GM19372 (cell line): Measurements from ENCODE around the gene SQOR.

Experiments
- ATAC-seq: cut with Tn5 transposase; IDR thresholded peaks from one replicate; pipeline ENCODE4 v1.9.1; 2021; ENCODE audit warnings: mild to moderate bottlenecking, low read depth, moderate library complexity; ENCODE audit not compliant: unreplicated experiment

The SQOR gene

DNA sequence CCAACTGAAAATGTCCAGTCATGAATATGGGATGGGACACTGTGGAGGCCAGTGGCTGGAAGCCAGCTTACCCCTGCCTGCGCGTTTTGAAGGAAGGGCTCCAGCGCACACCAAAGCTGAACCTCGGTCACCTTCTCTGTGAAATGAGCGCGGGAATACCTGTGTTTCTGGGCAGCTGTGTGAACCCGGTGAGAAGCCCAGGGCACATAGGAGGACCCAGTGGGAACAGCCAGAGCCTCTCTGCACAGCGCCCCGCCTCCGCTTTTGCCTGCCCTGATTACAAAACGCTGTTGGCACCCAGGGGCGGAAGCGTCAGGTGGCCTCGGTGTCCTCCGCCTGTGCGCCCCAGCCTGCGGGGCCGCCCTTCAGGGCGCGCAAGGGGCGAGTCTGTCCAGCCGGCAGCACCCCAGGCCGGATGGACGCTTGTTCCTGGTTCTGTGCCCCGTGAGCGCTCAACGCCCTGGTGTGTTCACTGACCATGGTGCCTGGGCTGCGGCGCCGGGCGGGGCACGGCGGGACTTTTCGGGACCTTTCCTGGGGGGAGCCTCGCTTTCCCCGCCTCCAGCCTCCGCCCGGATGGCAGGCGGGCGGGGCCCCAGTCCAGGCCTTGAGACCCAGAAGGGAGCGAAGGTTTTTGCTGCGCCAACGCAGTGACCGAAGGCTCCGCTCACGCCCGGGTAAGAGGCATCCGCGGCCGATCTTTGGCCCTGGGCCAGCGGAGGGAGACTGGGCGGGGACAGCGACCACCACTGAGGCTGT, at the start of gene SQOR:
Gene SQOR (plus strand): TSS at position 598 of the 759 bp plus-strand sequence. CDS start 23,895 bp downstream, outside the sequence.
- ATAC-seq, result peak; percentile 63

DNA sequence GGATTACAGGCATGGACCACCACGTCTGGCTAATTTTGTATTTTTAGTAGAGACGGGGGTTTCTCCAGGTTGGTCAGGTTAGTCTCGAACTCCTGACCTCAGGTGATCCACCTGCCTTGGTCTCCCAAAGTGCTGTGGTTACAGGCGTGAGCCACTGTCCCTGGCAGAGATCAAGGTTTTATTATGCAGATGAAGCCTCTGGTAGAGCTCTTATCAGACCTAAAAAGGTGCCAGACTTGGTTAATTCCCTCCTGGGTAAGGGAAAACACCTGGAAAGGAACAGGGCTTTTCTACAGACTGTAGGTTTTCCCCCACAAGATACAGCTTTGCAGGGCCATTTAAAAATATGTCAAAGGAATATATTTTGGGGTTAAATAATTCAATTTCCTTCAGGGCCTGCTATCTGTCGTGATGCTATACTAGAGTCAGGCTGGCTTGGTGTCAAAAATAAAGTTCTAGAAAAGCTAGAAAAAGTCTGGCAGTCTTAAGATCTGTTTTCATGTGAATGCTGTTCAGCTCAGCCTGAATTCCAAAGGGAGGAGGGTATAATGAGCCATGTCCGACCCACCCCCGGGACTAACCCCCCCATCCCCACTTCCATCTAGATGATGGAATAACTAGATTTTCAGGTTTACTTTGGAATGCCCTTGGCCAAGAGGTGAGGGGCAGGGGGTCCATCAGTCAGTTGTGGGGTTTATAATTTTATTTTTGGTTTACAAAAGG, 49.6 kb upstream of the SQOR start:
- ATAC-seq, result no peak

DNA sequence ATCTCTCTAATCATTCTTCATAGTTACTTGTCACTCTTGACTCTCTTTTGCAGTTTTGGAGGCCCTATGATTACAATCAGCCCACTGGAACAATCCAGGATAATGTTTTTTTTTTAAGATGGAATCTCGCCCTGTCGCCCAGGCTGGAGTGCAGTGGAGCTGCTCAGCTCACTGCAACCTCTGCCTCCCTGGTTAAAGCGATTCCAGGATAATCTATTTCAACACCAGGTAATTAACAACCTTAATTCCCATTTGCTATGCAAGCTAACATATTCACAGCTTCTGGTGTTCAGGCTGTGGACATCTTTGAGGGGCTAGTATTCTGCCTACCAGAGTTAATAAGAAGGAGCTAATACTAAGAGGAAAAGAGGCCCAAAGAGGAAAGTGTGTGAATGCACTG, 48.7 kb upstream of the SQOR start:
- ATAC-seq, result no peak

DNA sequence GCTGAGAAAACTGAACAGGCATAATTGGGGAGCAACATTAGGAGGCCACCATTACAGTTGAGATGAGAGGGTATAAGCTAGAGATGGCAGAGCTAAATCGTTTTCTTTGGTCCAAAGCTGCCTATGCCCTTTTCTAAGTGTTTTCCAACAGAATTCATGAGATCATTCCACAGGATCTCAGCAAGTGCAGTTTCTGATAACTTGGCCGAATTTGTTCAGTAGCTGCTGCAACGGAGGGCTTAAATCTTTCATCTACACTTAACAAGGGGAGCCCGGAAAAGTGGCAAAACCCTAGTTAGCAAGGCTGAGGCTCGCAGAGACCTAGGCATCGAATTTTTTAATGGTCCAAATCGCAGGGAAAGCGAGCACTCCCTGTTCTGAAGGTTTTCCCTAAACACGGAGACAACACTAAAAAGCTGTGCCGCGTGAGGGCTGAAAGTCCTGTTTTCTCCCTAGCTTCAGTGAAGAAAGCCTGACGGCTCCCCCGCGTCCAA, 48.2 kb upstream of the SQOR start:
- ATAC-seq, result peak; percentile 2

DNA sequence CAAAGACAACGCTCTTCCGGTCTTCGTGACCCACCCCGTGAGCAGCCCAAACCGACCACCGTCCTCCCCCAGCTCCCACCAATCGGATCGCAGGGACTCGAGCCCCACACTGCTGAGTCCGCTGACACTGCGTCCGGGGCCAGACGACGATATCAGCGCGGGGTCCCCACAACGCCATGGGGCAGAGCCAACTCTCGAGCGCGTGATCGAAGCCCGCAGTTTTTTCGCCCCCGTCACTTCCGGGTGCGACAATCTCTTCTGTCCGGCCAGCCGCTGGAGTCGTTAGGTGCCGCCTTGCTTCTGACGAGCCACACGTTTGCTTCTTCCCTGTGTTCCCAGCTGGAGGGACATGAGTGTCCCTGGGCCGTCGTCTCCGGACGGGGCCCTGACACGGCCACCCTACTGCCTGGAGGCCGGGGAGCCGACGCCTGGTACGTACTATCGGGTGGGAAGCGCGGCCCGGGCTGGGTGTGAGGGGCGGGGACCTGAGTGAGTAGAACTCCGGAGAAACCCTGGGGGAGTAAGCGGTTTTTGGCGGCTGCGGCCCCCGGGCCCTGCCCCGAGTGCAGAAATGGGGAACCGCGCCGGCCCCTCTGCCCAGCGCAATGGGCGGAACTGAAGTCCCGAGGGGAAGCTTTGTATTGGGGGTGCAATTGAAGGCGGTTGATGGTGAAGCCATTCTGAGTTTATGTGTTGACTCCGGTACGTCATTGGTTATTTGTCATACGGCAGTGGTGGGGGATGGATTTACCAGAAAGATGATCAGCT, 47.5 kb upstream of the SQOR start, which contains the start of gene BLOC1S6:
Gene BLOC1S6 (plus strand): TSS at position 285 of the 768 bp plus-strand sequence. CDS start 65 bp downstream, at position 350.
- ATAC-seq, result peak; percentile 76

DNA sequence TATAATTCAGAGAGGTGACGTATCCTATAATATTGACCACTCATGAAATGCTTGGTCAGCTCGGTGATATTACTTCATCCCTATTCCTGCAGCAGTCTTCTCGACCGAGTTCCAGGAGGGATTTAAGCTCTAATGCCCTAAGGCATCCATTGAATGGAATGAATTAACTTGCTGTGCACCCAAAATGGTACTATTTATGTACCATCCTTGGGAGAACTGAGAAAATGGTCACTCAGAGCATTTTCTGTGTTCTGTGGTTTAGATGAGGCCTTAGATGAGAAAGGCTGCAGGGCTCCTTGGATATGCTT, 47.0 kb upstream of the SQOR start:
- no peak for ATAC-seq

DNA sequence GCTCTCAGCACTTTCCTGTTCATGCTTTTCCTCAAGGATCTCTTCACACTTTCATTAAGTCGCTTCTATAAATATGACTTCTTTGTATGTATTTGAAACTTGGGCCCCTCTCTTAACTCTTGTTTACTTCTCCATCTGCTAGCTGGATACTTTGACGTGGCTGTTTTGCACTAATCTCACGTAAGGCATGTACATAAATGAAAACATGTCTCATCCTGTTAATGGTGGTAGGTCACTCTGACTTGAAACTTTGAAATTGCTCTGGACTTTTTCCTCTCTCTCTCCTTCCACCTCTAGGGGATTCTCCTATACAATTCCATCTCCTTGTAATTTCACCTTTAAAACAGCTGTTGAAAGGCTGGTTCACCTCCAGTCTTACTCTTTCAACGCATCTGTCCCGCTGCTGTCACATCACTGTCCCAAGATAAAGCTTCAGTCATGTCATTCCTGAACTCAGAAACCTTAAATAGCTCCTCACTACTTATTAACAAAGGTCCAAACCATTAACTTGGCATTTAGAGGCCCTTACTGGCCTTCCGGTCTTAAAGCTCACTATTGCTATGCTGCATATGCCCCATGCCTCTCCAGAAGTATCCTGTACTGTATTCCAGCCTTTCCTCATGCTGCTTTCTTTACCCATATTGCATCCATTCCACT, 46.5 kb upstream of the SQOR start:
- no peak for ATAC-seq

DNA sequence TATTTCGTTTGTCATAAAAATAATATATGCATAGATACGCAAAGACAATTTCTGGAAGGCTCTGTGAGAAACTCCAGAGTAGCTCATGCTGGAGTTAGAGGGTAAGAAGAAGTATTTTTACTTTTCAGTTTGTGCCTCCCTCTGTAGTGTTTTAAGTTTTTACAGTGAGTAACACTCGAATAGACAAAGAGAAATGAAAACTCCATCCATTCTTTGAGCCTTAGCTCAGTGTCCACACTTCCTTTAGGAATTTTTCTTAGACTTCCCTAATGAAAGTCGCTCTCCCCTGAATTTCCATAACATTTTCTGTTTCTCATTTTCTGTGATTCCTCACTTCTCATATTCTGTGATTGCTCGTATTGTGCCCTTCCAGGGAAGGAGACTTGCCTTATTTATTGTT, 45.6 kb upstream of the SQOR start:
- no peak for ATAC-seq

DNA sequence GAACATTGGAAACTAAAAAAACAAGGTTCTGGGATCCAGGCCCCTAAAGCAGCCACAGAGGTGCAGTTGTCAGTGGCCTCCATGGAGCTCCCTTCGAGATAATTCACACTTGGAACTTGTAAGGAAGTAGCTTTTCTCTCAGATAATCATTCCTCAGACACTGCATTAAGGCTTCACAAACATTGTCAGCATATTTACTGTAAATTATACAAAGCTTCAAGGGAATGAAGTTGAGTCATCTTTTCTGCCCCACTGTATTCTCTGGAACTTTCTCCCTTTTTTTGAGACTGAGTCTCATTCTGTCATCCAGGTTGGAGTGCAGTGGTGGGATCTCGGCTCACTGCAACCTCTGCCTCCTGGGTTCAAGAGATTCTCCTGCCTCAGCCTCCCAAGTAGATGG, 40.5 kb upstream of the SQOR start:
- ATAC-seq, result no peak

DNA sequence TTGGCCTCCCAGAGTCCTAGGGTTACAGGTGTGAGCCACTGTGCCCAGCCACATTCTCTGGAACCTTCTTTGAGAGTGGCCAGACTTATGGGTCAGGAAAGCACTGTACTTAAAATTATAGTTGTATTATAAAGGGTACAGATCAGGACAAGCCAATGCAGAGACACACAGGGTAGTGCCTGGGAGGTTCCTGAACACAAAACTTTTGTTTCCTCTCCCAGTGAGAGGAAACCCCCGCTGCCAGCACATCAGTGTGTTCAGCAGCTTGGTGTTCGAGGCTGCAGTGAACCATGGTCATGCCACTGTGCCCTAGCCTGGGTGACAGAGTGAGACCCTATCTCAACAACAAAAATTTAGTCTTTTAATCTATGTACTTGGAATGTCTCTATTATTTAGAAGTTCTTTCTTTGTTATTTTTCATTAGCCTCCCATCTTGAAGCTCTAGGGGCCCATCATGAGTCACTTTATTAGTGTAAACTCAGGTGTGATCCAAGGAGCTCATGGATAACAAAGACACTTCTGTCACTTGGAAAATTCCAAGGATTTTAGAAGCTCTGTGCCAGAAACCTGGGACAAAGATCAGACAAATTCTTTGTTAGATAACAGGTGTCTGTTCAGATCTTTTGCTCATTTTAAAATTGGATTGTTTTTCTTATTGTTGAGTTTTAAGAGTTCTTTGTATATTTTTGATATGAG, 39.8 kb upstream of the SQOR start:
- no peak for ATAC-seq

DNA sequence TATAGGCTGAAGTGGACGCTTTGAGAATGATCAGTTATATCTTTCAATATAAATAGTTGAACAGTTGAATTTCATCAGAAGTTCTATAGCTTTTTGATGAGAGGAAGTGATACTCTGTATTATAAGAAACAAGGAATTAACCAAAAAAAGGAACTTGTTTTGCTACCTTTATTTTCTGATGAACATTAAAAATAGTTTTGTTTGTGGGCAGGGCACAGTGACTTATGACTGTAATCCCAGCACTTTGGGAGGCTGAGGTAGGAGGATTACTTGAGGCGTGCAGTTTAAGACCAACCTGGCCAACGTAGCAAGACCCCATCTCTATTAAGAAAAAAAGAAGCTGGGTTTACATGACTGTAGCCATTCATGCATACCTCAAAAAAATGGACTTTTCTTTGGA, 30.9 kb upstream of the SQOR start:
- ATAC-seq, result no peak

DNA sequence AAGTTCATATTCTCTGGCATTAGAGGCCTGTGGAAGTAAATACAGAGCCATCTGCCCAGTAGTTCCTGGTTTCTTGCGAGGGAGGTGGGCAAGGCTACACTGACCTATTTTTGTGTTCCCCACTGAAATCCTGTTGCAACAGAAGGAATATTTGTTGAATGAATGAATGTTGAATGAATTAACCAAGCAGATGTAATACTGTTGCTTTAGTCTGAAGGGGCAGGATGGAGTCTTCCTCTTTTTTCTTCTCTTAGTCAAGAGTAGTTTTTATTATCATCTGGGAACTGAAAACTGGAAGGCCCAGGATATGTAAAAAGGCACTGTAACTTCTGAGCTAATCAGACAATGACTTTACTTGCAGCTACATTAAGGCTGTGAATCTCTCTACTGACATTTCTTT, 30.5 kb upstream of the SQOR start:
- no peak for ATAC-seq

DNA sequence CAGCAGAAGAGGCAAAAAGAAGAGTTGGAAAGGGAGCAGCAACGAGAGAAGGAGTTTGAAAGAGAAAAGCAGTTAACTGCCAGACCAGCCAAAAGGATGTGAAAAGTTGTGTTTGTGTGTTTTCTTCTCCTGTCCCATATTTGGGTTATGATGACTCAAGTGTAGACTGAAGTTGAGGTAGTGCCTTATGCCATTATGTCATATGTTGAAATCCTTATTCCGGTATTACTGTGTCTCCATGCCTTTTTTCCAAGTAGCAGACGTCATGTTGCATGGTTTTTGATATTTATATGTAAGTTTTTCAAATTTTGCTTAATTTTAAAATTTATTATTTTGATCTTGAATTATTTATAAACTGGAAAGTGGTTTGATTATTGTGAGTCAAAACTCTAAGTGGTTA, 28.4 kb upstream of the SQOR start:
- ATAC-seq, result no peak

DNA sequence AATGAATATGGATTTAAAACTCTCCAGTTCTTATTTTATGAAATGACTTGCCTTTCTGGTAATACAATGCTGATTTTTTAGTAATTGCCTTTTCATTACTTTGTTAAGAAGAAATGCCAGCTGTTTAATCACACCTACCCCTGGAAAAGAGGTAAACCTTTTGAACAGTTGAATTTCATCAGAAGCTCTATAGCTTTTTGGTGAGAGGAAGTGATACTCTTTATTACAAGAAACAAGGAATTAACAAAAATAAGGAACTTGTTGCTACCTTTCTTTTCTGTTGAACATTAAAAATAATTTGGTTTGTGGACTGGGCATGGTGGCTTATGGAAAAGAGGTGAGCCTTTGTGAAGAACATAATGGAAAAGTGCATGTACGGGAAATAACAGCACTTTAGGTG, 28.0 kb upstream of the SQOR start:
- ATAC-seq, result no peak

DNA sequence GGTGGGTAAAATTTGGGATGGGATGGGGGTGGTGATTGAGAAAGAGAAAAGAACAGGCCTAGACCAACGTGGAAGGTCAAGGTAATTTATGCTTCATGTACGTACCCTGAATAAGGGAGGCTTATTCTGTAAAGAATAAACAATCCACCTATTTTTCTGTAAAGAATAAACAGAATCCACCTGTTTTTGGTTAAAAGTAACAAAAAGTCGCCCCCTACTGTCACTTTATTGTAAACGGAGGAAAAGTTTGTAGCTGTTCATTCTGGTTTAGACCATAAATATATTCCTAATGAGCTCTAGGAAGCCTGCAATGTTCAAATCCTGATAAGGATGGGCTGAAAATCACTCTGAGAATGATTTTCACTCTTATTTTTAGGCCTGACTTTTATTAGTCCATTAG, 23.5 kb upstream of the SQOR start:
- ATAC-seq, result no peak

DNA sequence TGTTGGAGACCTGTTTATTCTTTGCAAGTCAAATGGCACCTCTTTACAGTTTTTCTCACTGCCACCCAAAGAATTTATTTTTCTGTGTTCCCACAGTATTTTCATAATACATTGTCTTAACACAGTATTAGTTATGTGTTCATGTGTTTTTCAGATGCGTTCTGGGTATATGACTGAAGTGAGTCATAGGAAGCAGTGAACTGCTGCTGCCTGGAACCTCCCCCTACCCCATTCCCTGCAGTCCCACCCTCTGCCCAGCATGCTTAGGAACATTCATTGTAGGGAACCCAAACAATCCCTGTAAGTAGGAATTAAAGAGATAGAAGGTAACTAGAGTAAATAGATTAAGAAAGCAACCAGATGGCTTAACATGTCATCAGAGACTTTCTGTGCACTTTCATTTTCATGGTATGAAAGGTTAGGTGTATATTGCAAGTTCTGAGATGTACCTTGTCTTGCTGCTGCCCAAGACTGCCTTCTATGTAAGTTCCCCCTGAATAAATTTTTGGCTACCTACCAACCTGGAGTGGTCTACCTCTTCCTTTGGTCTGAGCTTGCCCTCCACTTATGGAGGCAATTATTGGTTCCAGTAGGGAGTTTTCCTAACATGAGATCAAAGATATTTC, 21.9 kb upstream of the SQOR start:
- no peak for ATAC-seq

DNA sequence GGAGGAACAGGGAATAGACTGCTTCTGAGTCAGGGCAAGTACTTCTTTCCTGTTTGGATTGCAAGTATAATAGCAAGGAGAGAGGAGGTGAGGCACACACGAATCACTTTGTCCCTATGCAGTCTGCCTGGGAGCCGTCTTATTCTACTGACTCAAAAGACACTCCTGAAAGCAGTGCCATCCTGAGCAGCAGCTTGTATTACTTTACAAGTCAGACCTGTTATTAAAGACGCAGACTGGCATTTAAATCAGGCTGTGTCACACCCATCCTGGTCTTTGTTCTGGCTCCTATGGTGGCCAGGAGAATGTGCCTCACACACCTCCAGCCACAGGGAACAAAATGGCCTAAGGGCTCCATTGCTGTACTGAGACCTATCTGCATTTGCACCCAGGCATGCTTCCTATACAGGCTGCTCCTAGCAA, 17.9 kb upstream of the SQOR start:
- no peak for ATAC-seq

DNA sequence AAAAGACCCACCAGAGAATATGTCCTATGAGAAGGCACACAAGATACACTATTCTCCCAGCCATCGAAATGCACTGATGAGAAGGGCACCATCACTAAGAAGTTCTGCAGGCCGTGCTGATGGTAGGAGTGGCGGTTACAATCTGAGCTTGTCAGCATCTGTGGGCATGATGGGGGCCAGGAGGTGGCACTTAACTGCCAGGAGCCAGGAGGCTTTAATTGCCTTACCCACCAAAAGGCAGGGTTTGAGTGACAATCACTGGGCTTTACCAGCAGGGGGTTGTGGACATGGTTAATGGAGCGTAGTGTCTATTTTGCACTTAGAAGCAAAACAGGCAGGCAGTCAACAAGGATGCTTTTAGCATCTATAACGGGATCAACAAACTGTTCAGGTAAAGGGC, 16.0 kb upstream of the SQOR start:
- ATAC-seq, result no peak

DNA sequence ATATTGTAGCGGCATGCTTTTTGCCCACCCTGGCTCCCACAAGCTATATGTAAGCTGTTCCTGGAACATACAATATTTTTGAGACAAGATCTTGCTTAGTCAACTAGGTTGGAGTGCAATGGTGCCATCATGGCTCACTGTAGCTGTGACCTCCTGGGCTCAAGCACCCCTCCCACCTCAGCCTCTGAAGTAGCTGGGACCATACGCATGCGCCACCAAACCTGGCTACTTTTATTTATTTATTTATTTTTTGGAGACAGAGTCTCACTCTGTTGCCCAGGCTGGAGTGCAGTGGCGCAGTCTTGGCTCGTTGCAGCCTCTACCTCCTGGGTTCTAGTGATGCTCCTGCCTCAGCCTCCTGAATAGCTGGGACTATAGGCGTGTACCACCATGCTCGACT, 6.7 kb upstream of the SQOR start:
- no peak for ATAC-seq
